ENCODE data around the gene RUNX2.

Gene RUNX2

DNA sequence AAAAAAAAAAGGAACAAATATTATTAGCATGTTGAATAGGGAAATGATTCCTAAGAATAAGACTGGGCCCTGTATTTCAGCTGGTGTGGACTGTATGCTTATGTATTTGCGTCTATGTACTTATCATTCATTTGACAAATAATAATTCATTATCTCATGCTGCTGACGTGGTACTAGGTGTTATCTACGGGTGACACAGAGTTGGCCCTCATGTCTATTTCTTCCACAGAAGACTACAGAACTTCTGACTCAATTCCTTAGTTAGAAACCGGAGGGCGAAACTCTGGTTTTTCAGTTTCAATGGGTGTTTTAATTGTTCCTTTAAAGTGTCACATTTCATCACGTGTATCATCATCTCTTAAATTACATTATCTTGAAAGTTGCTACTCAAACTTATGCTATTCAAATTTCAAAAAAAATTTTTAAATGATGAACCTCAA is 381.7 kb downstream of the RUNX2 start:
- DNase-seq (ENCODE audit: low spot score) = no peak

GRCh38 chr6:45710304-45710821 is 382.2 kb downstream of the RUNX2 start:
- DNase-seq (ENCODE audit: low spot score) = no peak

DNA sequence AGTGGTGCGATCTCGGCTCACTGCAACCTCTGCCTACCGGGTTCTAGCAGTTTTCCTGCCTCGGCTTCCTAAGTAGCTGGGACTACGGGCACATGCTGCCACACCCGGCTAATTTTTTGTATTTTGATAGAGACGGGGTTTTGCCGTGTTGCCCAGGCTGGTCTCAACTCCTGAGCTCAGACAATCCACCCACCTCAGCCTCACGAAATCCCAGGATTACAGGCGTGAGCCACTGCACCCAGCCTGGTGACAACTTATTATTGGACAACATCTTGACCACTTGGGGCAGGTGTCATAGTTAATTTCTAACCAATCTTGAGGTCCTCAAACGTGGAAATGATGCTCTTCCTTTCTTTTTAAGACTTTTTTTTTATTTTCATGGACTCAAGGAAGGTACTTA is 383.9 kb downstream of the RUNX2 start:
- DNase-seq (ENCODE audit: low spot score) = no peak

- no peak for DNase-seq (ENCODE audit: low spot score)
Measured at GRCh38 chr6:45712786-45713185, 384.7 kb downstream of the RUNX2 start.

Measured in COLO829 (cell line).